Measurements from ENCODE around the gene BAD. TPM values are rescaled to one million over a fixed set of nuclear protein-coding genes. Genes with fewer than 3 reads are reported as not detected.

BAD gene
- total and polyA plus RNA-seq, 4 donors, result 16.0 to 39.5 (median 30.2) TPM

GRCh38 chr11:64237484-64237951 is 46.9 kb downstream of the BAD start (continued):
- TF ChIP-seq HNF4G (IDR thresholded peaks at IDR 0.05), result no peak

- WGBS, result 92% methylated on average over 12 of the region's 12 CpGs
- Histone ChIP-seq H3K9ac (ENCODE audit: low read depth in 1 of 2, low read length in 2 of 2) (no peak overlapping the region), H3K36me3 (ENCODE audit: control insufficient read depth in 4 of 4, insufficient read depth in 3 of 4, low read depth in 1 of 4, low read length in 3 of 4) (no peaks in the 10 kb centered on the region), H3K27ac (ENCODE audit: low read depth in 1 of 2, low read length in 2 of 2) (peak overlapping the region; percentile 37 to 62), H3K4me3 (ENCODE audit: low read depth in 1 of 3, low read length in 3 of 3) (peak overlapping the region in 2 of 3 donors; percentile 44 to 75), H3K27me3 (ENCODE audit: control insufficient read depth in 4 of 4, insufficient read depth in 4 of 4, low read length in 3 of 4) (no peaks in the 10 kb centered on the region), H3K9me3 (ENCODE audit: control insufficient read depth in 4 of 4, low read length in 3 of 4) (no peaks in the 10 kb centered on the region), H3K4me1 (ENCODE audit: control insufficient read depth in 4 of 4, insufficient read depth in 4 of 4, low read length in 3 of 4) (peaks cover 21 to 54% (median 39%) of the 10 kb centered on the region in 4 donors)
- DNase-seq (ENCODE audit: low spot score), result no peak
- TF ChIP-seq EGR1 (IDR thresholded peaks at IDR 0.05; ENCODE audit: low read depth in 2 of 2) (no peak), SP1 (IDR thresholded peaks at IDR 0.05) (no peak), HNF4A (conservative IDR thresholded peaks at IDR 0.05) (no peak), JUND (IDR thresholded peaks at IDR 0.05) (no peak), FOXA2 (IDR thresholded peaks at IDR 0.05) (no peak), RXRA (IDR thresholded peaks at IDR 0.05) (no peak), YY1 (IDR thresholded peaks at IDR 0.05) (no peak)
- TF ChIP-seq, protein P1, sequence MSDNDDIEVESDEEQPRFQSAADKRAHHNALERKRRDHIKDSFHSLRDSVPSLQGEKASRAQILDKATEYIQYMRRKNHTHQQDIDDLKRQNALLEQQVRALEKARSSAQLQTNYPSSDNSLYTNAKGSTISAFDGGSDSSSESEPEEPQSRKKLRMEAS (IDR thresholded peaks at IDR 0.05), result no peak
Observed at GRCh38 chr11:64235437-64236161, 48.9 kb downstream of the BAD start.

GRCh38 chr11:64234647-64235379 is 49.7 kb downstream of the BAD start:
- H3K9me3 ChIP-seq (ENCODE audit: control insufficient read depth in 4 of 4, low read length in 3 of 4), result no peaks in the 10 kb centered on the region
- no peak for DNase-seq (ENCODE audit: low spot score)
- peak overlapping the region in 2 of 3 donors; percentile 44 to 75 for H3K4me3 ChIP-seq (ENCODE audit: low read depth in 1 of 3, low read length in 3 of 3)
- no peaks in the 10 kb centered on the region for H3K27me3 ChIP-seq (ENCODE audit: control insufficient read depth in 4 of 4, insufficient read depth in 4 of 4, low read length in 3 of 4)
- 1% methylated on average over 80 of the region's 80 CpGs for WGBS
- peak overlapping the region; percentile 62 to 72 for H3K27ac ChIP-seq (ENCODE audit: low read depth in 1 of 2, low read length in 2 of 2)
- H3K36me3 ChIP-seq (ENCODE audit: control insufficient read depth in 4 of 4, insufficient read depth in 3 of 4, low read depth in 1 of 4, low read length in 3 of 4), result no peaks in the 10 kb centered on the region
- H3K9ac ChIP-seq (ENCODE audit: low read depth in 1 of 2, low read length in 2 of 2), result no peak overlapping the region
- H3K4me1 ChIP-seq (ENCODE audit: control insufficient read depth in 4 of 4, insufficient read depth in 4 of 4, low read length in 3 of 4), result peaks cover 21 to 50% (median 36%) of the 10 kb centered on the region in 4 donors
- TF ChIP-seq TAF1 (conservative IDR thresholded peaks at IDR 0.05) (no peak), EGR1 (IDR thresholded peaks at IDR 0.05; ENCODE audit: low read depth in 2 of 2) (no peak), FOXA1 (IDR thresholded peaks at IDR 0.05) (no peak), REST (IDR thresholded peaks at IDR 0.05) (no peak), SP1 (IDR thresholded peaks at IDR 0.05) (no peak), JUND (IDR thresholded peaks at IDR 0.05) (no peak), RXRA (IDR thresholded peaks at IDR 0.05) (no peak), FOXA2 (IDR thresholded peaks at IDR 0.05) (no peak), GABPA (IDR thresholded peaks at IDR 0.05 in 1 of 2, conservative IDR thresholded peaks at IDR 0.05 in 1 of 2) (no peak), NR2F2 (IDR thresholded peaks at IDR 0.05) (no peak), ATF3 (IDR thresholded peaks at IDR 0.05) (no peak), ZBTB33 (IDR thresholded peaks at IDR 0.05) (no peak), RAD21 (IDR thresholded peaks at IDR 0.05) (no peak), YY1 (IDR thresholded peaks at IDR 0.05) (no peak), HNF4G (IDR thresholded peaks at IDR 0.05) (no peak), HNF4A (conservative IDR thresholded peaks at IDR 0.05) (no peak)
- TF ChIP-seq, protein P2, sequence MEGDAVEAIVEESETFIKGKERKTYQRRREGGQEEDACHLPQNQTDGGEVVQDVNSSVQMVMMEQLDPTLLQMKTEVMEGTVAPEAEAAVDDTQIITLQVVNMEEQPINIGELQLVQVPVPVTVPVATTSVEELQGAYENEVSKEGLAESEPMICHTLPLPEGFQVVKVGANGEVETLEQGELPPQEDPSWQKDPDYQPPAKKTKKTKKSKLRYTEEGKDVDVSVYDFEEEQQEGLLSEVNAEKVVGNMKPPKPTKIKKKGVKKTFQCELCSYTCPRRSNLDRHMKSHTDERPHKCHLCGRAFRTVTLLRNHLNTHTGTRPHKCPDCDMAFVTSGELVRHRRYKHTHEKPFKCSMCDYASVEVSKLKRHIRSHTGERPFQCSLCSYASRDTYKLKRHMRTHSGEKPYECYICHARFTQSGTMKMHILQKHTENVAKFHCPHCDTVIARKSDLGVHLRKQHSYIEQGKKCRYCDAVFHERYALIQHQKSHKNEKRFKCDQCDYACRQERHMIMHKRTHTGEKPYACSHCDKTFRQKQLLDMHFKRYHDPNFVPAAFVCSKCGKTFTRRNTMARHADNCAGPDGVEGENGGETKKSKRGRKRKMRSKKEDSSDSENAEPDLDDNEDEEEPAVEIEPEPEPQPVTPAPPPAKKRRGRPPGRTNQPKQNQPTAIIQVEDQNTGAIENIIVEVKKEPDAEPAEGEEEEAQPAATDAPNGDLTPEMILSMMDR (IDR thresholded peaks at IDR 0.05; ENCODE audit: low read depth, low read length, missing input control), result no peak
- TF ChIP-seq, protein P1 (IDR thresholded peaks at IDR 0.05), result no peak
